NCI-H2029 treated with DMSO at 0.1 percent for 48 hours (cell line): ENCODE data around the gene HSPG2.
"Not testable (repeated sequence)": the region's sequence is repeated elsewhere in the genome, so short reads cannot be mapped to it uniquely, and the experiment has no call there.

ENCODE experiments used
- DNase-seq: peaks from one replicate; lab custom pipeline; 2025; lab: John Stamatoyannopoulos, UW

HSPG2 gene

GRCh38 chr1:21932127-21932526 lies 5.0 kb downstream of the HSPG2 start:
- no peak for DNase-seq

GRCh38 chr1:21931171-21932093 lies 5.7 kb downstream of the HSPG2 start:
- no peak for DNase-seq

GRCh38 chr1:21930629-21931170 lies 6.4 kb downstream of the HSPG2 start:
- DNase-seq, result no peak

- DNase-seq, result no peak
Observed at GRCh38 chr1:21930080-21930571, 7.0 kb downstream of the HSPG2 start.

GRCh38 chr1:21927533-21928237 lies 9.4 kb downstream of the HSPG2 start:
- no peak for DNase-seq

GRCh38 chr1:21926814-21927532 lies 10.1 kb downstream of the HSPG2 start:
- no peak for DNase-seq

- no peak for DNase-seq
Observed at GRCh38 chr1:21926065-21926464, 11.0 kb downstream of the HSPG2 start.

GRCh38 chr1:21925334-21925940 lies 11.7 kb downstream of the HSPG2 start:
- no peak for DNase-seq

- no peak for DNase-seq
Observed at GRCh38 chr1:21924503-21925005, 12.6 kb downstream of the HSPG2 start.

GRCh38 chr1:21922090-21923013 lies 14.8 kb downstream of the HSPG2 start:
- DNase-seq, result no peak

GRCh38 chr1:21921100-21921875 lies 15.8 kb downstream of the HSPG2 start:
- no peak for DNase-seq

GRCh38 chr1:21919520-21919919 lies 17.6 kb downstream of the HSPG2 start:
- DNase-seq, result no peak

GRCh38 chr1:21917239-21917631 lies 19.9 kb downstream of the HSPG2 start:
- DNase-seq, result not testable (repeated sequence)

- DNase-seq, result no peak
Observed at GRCh38 chr1:21916447-21917238, 20.5 kb downstream of the HSPG2 start.

- DNase-seq, result peak; percentile 38
Observed at GRCh38 chr1:21914880-21915640, 22.1 kb downstream of the HSPG2 start.

GRCh38 chr1:21914450-21914849 lies 22.7 kb downstream of the HSPG2 start:
- DNase-seq, result no peak

- no peak for DNase-seq
Observed at GRCh38 chr1:21913763-21914162, 23.3 kb downstream of the HSPG2 start.

- DNase-seq, result no peak
Observed at GRCh38 chr1:21913258-21913657, 23.9 kb downstream of the HSPG2 start.
